HG03060 (cell line): ENCODE measurements around the gene HCAR2.
"Not testable (repeated sequence)": the region's sequence is repeated elsewhere in the genome, so short reads cannot be mapped to it uniquely, and the experiment has no call there.

Experiments
- ATAC-seq: cut with Tn5 transposase; IDR thresholded peaks from one replicate; pipeline ENCODE4 v1.9.1; 2021; ENCODE audit warnings: low read depth, moderate number of reproducible peaks; ENCODE audit not compliant: unreplicated experiment

The HCAR2 gene

DNA sequence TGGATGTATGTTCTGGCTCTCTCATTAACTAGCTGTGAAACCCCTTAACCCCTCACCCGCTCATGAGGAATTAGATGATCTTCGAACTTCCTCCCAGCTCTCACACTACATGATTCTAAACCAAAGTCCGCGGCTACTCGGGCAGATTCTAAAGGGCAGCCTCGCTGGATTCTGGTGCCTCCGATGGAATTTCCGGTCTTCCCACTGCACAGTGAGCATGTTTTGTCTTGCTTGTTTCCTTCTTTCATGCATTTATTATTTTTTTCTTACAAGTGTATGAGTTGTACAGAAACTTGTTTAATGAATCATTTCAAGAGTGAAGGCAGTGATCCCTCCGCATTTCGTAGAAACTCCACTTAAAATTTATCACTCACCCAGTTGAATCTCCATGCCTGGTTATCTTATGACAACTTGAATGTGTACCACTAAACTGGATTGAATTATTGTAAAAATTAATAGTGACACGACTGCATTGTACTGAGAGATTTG, 17.9 kb upstream of the HCAR2 start:
- ATAC-seq = no peak

DNA sequence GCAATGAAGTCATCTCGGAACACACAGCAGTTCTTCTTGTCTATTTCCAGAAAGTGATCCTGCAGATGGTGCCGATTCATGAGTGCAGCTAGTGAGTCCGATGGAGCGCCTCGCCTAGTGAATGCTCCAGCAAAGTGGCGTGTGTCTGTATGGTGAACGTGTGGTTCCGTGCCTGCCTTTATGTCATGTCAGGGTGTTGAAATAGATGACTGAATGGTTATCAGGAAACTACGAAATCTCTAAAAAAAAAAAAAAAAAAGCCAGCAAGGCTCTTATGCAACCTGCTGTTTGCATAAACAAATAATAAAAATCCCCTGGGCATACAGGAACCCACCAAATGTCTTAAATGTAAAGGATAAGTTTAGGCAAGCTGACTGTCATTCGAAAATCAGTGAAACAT, 13.5 kb upstream of the HCAR2 start, which contains the start of gene HCAR3:
TSS of gene HCAR3 (minus strand) at position 154 of the 400 bp plus-strand sequence. CDS start at position 80, 74 bp downstream.
- not testable (repeated sequence) for ATAC-seq

DNA sequence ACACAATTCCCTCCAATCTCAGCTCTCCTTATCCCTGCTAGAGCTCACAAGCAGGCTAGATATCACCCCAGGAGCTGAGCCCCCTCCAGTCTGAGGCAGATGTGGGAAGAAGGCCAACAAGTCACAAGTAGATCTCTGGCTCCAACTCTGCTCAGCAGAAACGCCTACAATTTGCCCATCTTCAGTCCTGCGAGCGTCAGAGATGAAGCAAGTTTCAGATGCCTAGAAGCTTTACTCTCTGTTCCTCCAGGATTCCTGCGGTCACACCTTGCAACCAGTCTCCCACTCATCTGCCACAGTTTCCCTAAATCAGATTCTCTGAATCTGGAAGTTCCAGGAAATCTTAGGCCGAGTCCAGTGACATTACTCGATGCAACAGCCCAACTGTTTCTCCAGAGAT, 12.1 kb upstream of the HCAR2 start:
- ATAC-seq = not testable (repeated sequence)

DNA sequence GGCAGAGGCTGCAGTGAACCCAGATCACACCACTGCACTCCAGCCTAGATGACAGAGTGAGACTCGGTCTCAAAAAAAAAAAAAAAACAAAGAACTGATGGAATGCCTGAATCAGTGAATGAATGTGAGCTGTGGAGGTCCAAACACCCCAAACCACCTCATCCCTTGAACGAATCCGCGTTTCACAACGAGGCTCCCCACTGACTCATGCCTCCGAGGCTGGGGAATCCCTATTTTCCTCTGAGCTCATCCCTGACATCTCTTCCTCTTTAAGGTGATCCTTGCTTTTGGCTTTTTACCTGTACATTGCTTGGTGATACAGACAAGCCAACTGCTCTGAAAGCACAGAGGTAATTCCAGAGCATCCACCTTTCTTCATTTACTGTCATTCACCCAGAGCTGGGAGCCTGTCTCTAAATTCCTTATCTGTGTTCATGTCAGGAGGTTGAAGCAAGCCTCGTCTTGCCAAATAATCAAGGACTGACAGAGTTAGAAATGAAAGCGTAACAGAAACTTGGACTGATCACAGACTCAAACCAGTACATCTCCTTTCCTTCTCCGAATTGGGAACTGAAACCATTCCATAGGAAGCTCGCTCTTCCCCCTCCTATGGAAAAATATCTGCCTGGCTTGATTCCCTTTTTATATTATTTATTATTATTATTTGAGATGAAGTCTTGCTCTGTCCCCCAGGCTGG, 10.5 kb upstream of the HCAR2 start:
- ATAC-seq = not testable (repeated sequence)

DNA sequence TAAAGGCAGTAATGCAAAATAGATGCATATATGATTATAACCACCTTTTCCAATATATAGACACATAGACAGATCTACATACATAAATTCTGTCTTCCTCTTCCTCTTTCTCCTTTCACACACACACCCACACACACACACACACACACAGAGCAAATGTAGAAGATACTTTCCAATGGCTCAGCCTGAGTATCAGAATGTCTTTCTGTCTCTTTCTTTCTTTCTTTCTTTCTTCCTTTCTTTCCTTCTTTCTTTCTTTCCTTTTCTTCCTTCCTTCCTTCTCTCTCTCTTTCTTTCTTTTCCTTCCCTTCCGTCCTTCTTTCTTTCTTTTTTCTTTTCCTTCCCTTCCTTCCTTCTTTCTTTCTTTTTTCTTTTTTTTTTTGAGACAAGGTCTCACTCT, 8.1 kb upstream of the HCAR2 start:
- not testable (repeated sequence) for ATAC-seq

DNA sequence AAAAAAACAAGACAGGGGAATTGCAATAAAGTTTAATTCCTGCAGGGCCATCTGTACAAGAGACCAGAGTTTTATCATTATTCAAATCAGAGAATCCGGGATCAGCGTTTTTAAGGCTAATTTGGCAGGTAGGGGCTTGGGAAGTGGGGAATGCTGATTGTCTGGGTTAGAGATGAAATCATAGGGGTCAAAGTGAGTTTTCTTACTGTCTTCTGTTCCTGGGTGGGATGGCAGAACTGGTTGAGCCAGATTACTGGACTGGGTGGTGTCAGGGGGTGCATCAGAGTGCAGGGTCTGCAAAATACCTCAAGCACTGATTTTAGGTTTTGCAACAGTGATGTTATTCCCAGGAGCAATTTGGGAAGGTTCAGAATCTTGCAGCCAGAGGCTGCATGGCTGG, 7.2 kb upstream of the HCAR2 start:
- not testable (repeated sequence) for ATAC-seq

DNA sequence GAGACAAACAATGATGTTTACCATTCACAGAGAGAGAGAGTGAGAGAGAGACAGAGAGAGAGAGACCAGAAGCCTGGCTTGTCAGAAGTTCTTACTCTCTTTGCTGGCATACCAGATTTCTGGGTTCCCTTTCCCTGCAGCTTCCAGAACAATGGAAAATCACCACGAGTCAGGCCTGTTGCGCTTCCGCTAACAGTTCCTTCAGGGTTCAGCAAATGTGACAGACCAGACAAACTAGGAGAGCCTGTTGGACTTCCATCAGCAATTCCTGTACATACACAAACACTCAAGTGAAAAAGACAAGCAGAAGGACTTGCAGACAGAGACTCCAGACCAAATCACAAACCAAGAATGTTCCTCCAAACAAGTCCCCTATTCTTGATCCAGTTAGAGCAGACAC, 6.1 kb upstream of the HCAR2 start:
- ATAC-seq = not testable (repeated sequence)

DNA sequence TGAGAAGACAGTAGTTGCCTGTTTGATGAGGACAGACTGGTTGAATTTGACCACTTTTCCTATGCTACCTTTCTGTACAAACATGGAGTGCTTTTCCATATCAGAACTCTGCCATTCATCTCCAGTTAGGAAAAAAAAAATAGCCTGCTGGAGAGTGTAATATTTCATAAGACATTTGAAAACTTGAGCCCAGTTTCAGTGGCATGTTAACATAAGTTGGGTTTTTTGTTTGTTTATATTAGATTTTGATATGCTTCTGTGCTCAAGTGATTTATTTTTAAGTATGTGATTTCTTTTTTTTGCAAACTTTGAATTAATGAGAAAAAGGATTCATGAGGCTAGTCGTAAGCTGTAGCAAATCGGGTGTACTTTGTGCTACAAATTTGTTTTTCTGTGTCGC, 684 bp upstream of the HCAR2 start:
- not testable (repeated sequence) for ATAC-seq

DNA sequence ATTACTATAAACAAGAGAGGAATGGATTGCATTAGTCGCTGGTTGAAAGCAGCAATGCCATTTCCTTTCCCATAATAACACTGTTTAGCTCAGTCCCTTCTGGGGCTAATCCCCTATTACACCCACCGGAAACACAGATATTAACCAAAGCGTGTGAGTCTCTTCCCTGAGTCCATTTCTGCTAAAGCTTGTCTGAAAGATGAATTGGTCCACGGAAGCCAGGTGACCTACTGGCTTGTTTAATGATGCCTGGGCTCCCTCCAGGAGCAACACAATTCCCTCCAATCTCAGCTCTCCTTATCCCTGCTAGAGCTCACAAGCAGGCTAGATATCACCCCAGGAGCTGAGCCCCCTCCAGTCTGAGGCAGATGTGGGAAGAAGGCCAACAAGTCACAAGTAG, 1.7 kb downstream of the HCAR2 start:
- ATAC-seq = not testable (repeated sequence)

DNA sequence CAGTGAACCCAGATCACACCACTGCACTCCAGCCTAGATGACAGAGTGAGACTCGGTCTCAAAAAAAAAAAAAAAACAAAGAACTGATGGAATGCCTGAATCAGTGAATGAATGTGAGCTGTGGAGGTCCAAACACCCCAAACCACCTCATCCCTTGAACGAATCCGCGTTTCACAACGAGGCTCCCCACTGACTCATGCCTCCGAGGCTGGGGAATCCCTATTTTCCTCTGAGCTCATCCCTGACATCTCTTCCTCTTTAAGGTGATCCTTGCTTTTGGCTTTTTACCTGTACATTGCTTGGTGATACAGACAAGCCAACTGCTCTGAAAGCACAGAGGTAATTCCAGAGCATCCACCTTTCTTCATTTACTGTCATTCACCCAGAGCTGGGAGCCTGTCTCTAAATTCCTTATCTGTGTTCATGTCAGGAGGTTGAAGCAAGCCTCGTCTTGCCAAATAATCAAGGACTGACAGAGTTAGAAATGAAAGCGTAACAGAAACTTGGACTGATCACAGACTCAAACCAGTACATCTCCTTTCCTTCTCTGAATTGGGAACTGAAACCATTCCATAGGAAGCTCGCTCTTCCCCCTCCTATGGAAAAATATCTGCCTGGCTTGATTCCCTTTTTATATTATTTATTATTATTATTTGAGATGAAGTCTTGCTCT, 3.0 kb downstream of the HCAR2 start:
- ATAC-seq = not testable (repeated sequence)

DNA sequence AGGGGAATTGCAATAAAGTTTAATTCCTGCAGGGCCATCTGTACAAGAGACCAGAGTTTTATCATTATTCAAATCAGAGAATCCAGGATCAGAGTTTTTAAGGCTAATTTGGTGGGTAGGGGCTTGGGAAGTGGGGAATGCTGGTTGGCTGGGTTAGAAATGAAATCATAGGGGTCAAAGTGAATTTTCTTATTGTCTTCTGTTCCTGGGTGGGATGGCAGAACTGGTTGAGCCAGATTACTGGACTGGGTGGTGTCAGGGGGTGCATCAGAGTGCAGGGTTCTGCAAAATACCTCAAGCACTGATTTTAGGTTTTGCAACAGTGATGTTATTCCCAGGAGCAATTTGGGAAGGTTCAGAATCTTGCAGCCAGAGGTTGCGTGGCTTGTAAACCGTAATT, 6.2 kb downstream of the HCAR2 start:
- not testable (repeated sequence) for ATAC-seq

DNA sequence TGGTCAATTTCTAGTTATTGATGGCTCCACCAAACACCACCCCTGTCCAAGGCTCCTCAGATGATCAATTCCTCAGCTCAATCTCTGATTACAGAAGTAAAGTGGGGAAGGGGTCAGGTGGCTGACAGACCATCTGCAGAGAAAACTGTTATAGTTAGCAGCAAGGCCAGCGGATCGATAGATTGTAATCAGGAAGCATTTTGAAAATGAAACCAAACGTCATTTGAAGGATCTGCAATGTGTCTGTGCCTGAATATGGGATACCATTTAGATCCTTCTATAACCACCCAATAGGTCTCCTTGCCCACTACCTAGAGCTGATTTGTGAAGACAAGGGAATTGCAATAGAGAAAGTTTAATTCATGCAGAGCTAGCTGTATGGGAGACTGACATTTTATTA, 11.6 kb downstream of the HCAR2 start:
- ATAC-seq = no peak

DNA sequence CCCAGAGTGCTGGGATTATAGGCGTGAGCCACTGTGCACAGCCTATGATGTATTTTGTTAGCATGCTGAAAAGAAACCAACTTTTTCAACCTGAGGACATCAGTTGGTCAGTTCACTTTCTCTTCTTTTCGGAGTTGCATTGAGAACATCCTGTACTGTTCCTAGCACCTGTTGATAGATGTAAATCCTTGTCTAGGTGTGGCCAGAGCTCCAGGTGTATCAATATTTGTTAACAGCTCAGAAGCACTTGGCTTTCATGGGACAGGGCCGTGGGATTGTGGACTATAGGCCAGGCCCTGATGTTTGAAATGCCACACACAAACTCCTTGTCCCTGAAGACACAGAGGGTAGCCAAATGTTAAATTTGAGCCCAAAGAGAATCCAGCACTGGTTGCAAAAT, 14.9 kb downstream of the HCAR2 start:
- ATAC-seq = no peak

DNA sequence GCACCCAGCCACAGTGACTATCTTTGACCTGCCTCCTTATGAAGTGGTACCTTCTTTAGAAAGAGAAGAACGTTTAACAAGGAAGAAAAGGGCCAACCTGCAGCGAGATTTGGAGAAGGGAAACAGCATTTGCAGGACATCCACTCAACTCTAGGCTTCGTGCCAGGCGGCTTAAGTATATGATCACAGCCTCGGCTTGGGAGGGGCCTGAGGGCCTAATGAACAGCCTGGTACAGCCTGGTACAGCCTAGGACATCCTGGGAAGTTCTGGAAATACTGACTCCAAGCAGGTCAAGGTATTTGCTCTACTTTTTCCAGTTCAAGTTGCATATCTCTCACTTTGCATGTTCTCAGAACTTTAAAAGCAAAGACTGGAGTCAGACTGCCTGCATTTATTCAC, 16.1 kb downstream of the HCAR2 start:
- no peak for ATAC-seq

DNA sequence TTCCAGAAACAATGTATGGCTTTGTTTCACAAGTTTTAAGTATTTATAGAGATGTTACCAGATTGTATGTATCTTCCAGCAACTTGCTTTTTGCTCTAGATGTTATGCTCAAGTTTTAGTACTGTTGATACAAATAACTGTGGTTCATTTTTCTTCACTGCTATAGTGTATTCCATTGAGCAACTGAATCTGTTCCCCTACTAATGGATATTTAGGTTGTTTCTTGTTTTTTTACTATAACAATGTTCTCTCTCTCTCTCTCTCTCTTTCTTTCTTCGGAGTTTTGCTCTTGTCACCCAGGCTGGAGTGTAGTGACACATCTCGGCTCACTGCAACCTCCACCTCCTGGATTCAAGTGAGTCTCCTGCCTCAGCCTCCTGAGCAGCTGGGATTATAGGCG, 16.6 kb downstream of the HCAR2 start:
- ATAC-seq = no peak

DNA sequence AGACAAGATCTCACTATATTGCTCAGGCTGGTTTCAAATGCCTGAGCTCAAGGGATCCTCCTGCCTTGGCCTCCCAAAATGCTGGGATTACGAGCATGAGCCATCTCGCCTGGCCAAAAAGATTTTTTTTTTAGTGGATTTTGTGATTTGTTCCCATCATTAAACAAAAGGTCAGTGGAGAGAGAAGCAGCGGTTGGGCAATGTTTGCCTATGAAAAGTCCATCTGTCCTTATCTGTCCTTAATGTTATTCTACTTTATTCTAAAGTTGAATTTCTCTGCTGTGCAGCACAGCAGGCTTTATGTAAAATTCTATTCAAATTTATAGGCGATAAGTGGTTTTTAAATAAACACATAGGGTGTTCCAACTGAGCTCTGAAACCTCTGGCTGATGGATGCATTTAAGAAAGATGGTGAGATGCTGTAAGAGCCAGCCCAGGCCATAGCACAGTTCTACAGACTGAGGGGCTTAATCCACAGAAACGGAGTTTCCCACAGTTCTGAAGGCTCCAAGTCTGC, 18.8 kb downstream of the HCAR2 start:
- no peak for ATAC-seq

DNA sequence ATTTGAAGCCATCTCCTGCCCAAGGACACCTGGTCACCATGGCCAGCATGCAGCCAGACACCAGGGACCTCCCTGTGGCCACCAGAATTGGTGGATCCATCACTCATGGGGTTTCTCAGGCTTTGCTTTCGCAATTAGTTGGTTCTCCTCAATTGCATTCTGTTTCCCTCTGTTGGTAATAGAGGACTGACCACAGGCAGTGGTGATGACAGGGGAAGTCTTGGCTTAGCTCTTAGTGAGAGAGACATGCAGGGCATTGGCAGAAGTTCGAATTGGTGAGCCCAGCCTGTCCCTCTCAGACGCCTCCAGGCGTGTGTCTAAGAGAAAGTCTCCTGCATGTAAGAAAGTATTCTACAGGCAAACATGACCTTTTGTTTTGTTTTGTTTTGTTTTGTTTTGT, 21.3 kb downstream of the HCAR2 start:
- ATAC-seq = no peak

DNA sequence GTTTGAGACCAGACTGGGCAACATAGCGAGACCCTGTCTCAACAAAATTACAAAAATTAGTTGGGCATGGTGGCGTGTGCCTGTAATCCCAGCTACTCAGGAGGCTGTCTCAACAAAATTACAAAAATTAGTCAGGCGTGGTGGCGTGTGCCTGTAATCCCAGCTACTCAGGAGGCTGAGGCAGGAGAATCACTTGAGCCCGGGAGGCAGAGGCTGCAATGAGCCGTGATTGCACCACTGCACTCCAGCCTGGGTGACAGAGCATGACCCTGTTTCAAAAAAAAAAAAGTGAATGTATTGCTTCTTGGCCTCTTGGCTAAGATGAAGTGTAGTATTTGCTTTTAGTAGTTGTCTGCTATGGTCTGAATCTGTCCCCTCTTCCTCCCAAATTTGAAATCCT, 22.2 kb downstream of the HCAR2 start:
- not testable (repeated sequence) for ATAC-seq

DNA sequence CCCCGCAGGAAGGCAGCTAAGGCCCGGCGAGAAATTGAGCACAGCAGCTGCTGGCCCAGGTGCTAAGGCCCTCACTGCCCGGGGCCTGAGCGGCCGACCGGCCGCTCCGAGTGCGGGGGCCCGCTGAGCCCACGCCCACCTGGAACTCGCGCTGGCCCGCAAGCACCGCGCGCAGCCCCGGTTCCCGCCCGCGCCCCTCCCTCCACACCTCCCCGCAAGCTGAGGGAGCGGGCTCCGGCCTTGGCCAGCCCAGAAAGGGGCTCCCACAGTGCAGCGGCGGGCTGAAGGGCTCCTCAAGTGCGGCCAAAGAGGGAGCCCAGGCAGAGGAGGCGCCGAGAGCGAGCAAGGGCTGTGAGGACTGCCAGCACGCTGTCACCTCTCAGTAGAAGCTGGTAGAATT, 26.4 kb downstream of the HCAR2 start:
- not testable (repeated sequence) for ATAC-seq

DNA sequence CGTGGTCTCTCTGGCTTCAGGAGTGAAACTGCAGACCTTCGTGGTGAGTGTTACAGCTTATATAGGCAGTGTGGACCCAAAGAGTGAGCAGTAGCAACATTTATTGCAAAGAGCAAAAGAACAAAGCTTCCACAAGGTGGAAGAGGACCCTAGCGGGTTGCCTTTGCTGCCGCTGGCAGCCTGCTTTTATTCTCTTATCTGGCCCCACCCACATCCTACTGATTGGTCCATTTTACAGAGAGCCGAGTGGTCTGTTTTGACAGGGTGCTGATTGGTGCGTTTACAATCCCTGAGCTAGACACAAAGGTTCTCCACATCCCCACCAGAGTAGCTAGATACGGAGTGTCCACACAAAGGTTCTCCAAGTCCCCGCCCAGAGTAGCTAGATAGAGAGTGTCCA, 27.1 kb downstream of the HCAR2 start:
- ATAC-seq = not testable (repeated sequence)

DNA sequence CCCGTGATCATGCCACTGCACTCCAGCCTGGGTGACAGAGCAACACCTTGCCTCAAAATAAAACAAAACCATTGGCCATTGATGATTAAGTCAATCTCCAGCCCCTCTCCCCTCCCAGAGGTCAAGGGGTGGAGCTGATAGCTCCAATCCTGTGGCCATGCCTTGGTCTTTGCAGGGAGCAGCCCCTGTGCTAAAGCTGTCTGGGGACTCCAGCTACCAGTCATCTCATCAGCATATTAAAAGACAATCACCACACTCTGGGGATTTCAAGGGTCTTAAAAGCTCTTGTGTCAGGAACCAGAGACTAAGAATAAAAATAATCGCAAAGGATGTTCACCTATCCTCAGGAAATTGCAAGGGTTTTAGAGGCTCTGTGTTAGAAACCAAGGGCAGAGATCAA, 30.6 kb downstream of the HCAR2 start:
- no peak for ATAC-seq
